Measurements from ENCODE around the gene PRORP. TPM values are rescaled to one million over a fixed set of nuclear protein-coding genes. Genes with fewer than 3 reads are reported as not detected.

The PRORP gene
- total and polyA plus RNA-seq, 9 of the 15 experiments (the other 6 are each of a cell fraction or from before 2014, with no cell fraction given) = 21.9 to 48.7 (median 36.5) TPM

GRCh38 chr14:35121887-35122695, at the start of gene PRORP, which contains the start of gene PPP2R3C (continued):
- TF ChIP-seq, protein P1, sequence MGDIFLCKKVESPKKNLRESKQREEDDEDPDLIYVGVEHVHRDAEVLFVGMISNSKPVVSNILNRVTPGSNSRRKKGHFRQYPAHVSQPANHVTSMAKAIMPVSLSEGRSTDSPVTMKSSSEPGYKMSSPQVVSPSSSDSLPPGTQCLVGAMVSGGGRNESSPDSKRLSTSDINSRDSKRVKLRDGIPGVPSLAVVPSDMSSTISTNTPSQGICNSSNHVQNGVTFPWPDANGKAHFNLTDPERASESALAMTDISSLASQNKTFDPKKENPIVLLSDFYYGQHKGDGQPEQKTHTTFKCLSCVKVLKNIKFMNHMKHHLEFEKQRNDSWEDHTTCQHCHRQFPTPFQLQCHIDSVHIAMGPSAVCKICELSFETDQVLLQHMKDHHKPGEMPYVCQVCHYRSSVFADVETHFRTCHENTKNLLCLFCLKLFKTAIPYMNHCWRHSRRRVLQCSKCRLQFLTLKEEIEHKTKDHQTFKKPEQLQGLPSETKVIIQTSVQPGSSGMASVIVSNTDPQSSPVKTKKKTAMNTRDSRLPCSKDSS (IDR thresholded peaks at IDR 0.05; ENCODE audit: low read depth, partially characterized antibody) = no peak
- TF ChIP-seq CREBBP (IDR thresholded peaks at IDR 0.05; ENCODE audit: low read depth, low read length) = no peak
- TF ChIP-seq ZNF644 (tag; IDR thresholded peaks at IDR 0.05; ENCODE audit: low read depth) = no peak
- TF ChIP-seq SNAPC5 (CRISPR knock-in tag; IDR thresholded peaks at IDR 0.05) = no peak
- TF ChIP-seq MLLT1 (IDR thresholded peaks at IDR 0.05) = no peak
- TF ChIP-seq, protein P2, sequence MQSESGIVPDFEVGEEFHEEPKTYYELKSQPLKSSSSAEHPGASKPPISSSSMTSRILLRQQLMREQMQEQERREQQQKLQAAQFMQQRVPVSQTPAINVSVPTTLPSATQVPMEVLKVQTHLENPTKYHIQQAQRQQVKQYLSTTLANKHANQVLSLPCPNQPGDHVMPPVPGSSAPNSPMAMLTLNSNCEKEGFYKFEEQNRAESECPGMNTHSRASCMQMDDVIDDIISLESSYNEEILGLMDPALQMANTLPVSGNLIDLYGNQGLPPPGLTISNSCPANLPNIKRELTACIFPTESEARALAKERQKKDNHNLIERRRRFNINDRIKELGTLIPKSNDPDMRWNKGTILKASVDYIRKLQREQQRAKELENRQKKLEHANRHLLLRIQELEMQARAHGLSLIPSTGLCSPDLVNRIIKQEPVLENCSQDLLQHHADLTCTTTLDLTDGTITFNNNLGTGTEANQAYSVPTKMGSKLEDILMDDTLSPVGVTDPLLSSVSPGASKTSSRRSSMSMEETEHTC (IDR thresholded peaks at IDR 0.05) = no peak
- peak; percentile 97 for TF ChIP-seq ZNF511 (CRISPR knock-in tag; IDR thresholded peaks at IDR 0.05)
- TF ChIP-seq STAT6 (CRISPR knock-in tag; IDR thresholded peaks at IDR 0.05) = no peak
- TF ChIP-seq TEAD1 (CRISPR knock-in tag; IDR thresholded peaks at IDR 0.05) = peak in 1 of 2 experiments; percentile 52; a peak in 1 of 4 replicates
- TF ChIP-seq SMAD4 (CRISPR knock-in tag; conservative IDR thresholded peaks at IDR 0.05) = peak; percentile 69; the same call in 1 of the 2 replicates
- no peak for TF ChIP-seq TSHZ1 (CRISPR knock-in tag; IDR thresholded peaks at IDR 0.05)
- no peak for TF ChIP-seq ZNF507 (tag; conservative IDR thresholded peaks at IDR 0.05)
- TF ChIP-seq ARNT (IDR thresholded peaks at IDR 0.05) = peak in 1 of 2 experiments; percentile 24; a peak in 1 of 4 replicates
- no peak for TF ChIP-seq EWSR1 (IDR thresholded peaks at IDR 0.05; ENCODE audit: borderline replicate concordance, low read depth, partially characterized antibody)
